Glutamatergic neuron (in vitro differentiated cells): ENCODE data around the gene CELF2. TPM values are rescaled to one million over a fixed set of nuclear protein-coding genes. Genes with fewer than 3 reads are reported as not detected.

Source experiments
- DNase-seq: peaks from one replicate; pipeline ENCODE4 v3.0.0; 2022
- H3K27ac Mint-ChIP-seq: one replicate; pipeline ENCODE4 v1.8.0; 2020; ENCODE audit warnings: mild to moderate bottlenecking, mixed read lengths, inconsistent platforms; ENCODE audit not compliant: unreplicated experiment
- H3K27me3 Mint-ChIP-seq: one replicate; pipeline ENCODE4 v1.8.0; 2020; ENCODE audit warnings: mild to moderate bottlenecking, moderate library complexity, mixed read lengths, inconsistent platforms; ENCODE audit not compliant: unreplicated experiment
- H3K36me3 Mint-ChIP-seq: one replicate; pipeline ENCODE4 v1.8.0; 2020; ENCODE audit warnings: mild to moderate bottlenecking, mixed read lengths, inconsistent platforms; ENCODE audit not compliant: unreplicated experiment
- H3K4me1 Mint-ChIP-seq: one replicate; pipeline ENCODE4 v1.8.0; 2020; ENCODE audit warnings: mild to moderate bottlenecking, low read depth, mixed read lengths, inconsistent platforms; ENCODE audit not compliant: unreplicated experiment
- H3K4me3 Mint-ChIP-seq: one replicate; pipeline ENCODE4 v1.8.0; 2020; ENCODE audit warnings: mild to moderate bottlenecking, mixed read lengths, inconsistent platforms; ENCODE audit not compliant: unreplicated experiment
- H3K9me3 Mint-ChIP-seq: one replicate; pipeline ENCODE4 v1.8.0; 2020; ENCODE audit warnings: mild to moderate bottlenecking, moderate library complexity, mixed read lengths, inconsistent platforms; ENCODE audit not compliant: unreplicated experiment
- total RNA-seq: library from RNA; stranded (reverse); fragmentation: NEBNext Ultra II Directional; extraction: Animal tissue kit (Norgen Biotek cat#: 25700); gene quantifications from one replicate; pipeline ENCODE4 v1.2.1, GENCODE V29; 2021; ENCODE audit not compliant: unreplicated experiment
- TF ChIP-seq, protein P1 (sequence below): fragments of 200-600 bp; sonication (generic); IDR thresholded peaks from one replicate; pipeline ENCODE4 v1.5.0; 2021; ENCODE audit not compliant: partially characterized antibody, unreplicated experiment

The CELF2 gene
- total RNA-seq, 1 donor from 2014 or later, result 47.4 TPM

DNA sequence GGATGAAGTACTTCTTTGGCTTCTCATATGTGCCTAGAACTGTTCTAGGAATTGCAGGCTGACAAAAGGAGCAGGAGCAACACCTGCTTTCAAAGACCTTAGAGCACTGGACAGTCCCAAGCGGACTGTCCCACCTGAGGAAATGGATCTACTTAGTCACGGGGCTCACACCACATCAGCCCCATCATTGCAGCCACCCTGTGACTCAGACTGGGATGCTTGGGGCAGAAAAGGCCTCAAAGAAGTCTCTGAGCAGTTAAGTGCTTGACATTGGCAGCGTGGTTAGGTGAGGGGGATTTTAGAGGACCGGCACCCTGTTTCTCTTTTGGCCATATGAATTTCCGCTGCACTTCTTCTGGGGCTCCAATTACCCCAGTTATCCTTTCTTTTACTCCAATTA is 337.2 kb downstream of the CELF2 start:
- Mint-ChIP-seq H3K27ac (no peak overlapping the region), H3K9me3 (peaks cover 2% of the 10 kb centered on the region), H3K4me3 (no peak overlapping the region), H3K4me1 (peaks cover 2% of the 10 kb centered on the region), H3K27me3 (peaks cover 5% of the 10 kb centered on the region), H3K36me3 (peaks cover 17% of the 10 kb centered on the region)
- TF ChIP-seq, protein P1, sequence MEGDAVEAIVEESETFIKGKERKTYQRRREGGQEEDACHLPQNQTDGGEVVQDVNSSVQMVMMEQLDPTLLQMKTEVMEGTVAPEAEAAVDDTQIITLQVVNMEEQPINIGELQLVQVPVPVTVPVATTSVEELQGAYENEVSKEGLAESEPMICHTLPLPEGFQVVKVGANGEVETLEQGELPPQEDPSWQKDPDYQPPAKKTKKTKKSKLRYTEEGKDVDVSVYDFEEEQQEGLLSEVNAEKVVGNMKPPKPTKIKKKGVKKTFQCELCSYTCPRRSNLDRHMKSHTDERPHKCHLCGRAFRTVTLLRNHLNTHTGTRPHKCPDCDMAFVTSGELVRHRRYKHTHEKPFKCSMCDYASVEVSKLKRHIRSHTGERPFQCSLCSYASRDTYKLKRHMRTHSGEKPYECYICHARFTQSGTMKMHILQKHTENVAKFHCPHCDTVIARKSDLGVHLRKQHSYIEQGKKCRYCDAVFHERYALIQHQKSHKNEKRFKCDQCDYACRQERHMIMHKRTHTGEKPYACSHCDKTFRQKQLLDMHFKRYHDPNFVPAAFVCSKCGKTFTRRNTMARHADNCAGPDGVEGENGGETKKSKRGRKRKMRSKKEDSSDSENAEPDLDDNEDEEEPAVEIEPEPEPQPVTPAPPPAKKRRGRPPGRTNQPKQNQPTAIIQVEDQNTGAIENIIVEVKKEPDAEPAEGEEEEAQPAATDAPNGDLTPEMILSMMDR, result no peak
- DNase-seq, result no peak

DNA sequence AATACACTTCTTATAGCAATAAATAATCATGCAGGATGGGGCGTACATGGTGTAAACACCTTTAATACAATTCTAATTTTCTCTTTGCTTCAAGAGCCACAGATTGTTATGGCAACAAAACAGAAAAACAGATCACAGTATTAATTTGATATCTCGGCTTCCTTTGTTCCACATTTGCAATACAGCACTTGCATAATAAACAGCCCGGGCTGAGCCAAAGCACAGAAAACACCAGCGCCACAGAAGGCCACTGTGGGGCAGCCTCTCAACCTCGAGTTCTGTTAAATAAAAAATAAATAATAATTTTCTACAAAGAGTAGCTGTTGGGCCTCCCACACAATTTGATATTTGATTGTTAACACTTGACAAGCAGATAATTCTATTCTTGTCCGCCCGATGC is 337.9 kb downstream of the CELF2 start:
- DNase-seq, result no peak
- Mint-ChIP-seq H3K27ac (no peak overlapping the region), H3K27me3 (peaks cover 5% of the 10 kb centered on the region), H3K4me1 (peaks cover 4% of the 10 kb centered on the region), H3K4me3 (no peak overlapping the region), H3K9me3 (peaks cover 2% of the 10 kb centered on the region), H3K36me3 (peaks cover 17% of the 10 kb centered on the region)
- TF ChIP-seq, protein P1, result no peak

DNA sequence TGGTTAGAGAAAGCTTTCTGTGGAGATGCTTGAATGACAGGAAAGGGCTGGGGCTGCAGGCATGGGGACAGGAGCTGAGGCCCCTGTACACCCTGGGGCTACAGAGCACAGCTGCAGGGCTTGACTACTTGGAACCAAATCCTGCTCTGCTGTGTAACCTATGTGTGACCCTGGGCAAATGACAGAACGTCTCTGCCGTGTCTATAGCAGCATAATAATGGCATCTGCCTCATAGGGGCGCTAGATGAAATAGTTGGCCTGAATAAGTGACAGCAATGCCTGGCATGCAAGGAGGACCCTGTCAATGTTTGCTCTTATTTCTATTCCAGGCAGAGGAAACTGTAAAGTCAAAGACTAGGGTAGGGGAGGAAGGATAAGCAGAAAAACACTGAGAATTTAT is 339.8 kb downstream of the CELF2 start:
- peaks cover 4% of the 10 kb centered on the region for H3K4me1 Mint-ChIP-seq
- no peak overlapping the region for H3K4me3 Mint-ChIP-seq
- peaks cover 2% of the 10 kb centered on the region for H3K9me3 Mint-ChIP-seq
- DNase-seq, result no peak
- no peak overlapping the region for H3K27ac Mint-ChIP-seq
- H3K36me3 Mint-ChIP-seq, result peaks cover 17% of the 10 kb centered on the region
- H3K27me3 Mint-ChIP-seq, result peaks cover 4% of the 10 kb centered on the region
- TF ChIP-seq, protein P1, result no peak

- DNase-seq, result no peak
- H3K27ac Mint-ChIP-seq, result no peak overlapping the region
- H3K27me3 Mint-ChIP-seq, result peaks cover 4% of the 10 kb centered on the region
- H3K4me3 Mint-ChIP-seq, result no peak overlapping the region
- peaks cover 4% of the 10 kb centered on the region for H3K4me1 Mint-ChIP-seq
- H3K9me3 Mint-ChIP-seq, result peaks cover 2% of the 10 kb centered on the region
- TF ChIP-seq, protein P1, result no peak
- H3K36me3 Mint-ChIP-seq, result peaks cover 15% of the 10 kb centered on the region
Measured at GRCh38 chr10:11358011-11358410, 340.3 kb downstream of the CELF2 start.

DNA sequence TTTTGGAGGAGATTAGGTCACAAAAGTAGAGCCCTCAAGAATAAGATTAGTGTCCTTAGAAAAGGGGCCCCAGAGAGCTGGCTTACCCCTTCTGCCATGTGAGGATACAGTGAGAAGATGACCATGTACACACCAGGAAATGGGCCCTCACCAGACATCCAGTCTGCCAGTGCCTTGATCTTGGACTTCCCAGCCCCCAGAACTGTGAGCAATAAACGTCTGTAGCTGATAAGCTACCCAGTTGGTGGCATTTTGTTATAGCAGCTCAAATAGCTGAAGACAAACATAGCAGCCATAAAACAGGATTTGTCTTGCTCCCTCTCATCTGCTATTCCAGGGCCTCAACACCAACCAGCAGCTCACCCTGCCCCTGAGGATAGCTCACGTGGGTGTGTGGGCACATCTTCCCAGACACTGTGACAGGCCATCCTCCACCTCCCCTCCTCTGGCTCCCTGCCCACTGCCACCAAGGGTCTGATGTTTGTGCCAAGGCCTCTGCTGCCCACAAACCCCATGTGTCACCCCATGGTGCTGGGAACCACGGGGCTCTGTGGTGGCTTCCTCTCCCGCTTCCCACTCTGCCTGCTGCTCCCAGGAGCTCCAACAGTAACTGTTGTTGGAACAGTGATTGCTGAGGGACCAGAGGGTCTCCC is 341.4 kb downstream of the CELF2 start:
- no peak overlapping the region for H3K4me3 Mint-ChIP-seq

More for the DNA sequence above, 341.4 kb downstream of the CELF2 start:
- Mint-ChIP-seq H3K27me3 (peaks cover 4% of the 10 kb centered on the region), H3K36me3 (peaks cover 6% of the 10 kb centered on the region), H3K9me3 (peaks cover 2% of the 10 kb centered on the region), H3K4me1 (peaks cover 4% of the 10 kb centered on the region), H3K27ac (no peak overlapping the region)
- no peak for DNase-seq
- TF ChIP-seq, protein P1, result no peak
